ENCODE measurements around the gene RTN4RL1. TPM values are rescaled to one million over a fixed set of nuclear protein-coding genes. Genes with fewer than 3 reads are reported as not detected.

RTN4RL1 gene
- total and polyA plus RNA-seq, 2 donors from 2014 or later: 2.0 to 10.7 TPM

DNA sequence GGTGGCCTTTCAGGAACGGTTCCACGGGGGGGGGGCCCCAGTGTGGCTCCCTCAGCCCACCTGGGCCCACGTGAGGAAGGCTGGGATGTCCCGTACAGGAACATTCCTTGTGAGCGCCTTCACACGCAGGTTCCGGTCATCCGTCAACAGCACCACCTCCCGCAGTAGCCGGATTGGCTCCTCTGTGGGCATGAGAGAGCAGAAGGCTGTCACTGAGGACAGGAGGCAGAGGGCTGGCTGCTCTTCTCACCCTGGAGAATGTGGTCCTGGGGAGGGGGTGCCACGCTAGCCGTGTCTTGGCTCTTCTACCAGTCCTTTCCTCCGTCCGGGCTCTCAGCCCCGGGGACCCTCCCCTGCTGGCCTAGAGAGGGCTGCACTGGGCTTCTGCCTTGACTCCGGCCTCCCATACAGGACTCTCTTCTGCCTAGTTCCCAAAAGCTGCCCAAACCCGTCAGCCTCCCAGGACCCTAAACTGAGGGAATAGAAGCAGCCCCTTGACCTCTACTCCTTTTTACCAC is 36.4 kb upstream of the RTN4RL1 start:
- Histone ChIP-seq H3K4me1 (ENCODE audit: control insufficient read depth in 2 of 3, insufficient read depth in 2 of 3, low read depth in 1 of 3, low read length in 3 of 3) (peaks cover 0 to 16% (median 2%) of the 10 kb centered on the region in 3 donors), H3K9ac (ENCODE audit: low read length in 3 of 3) (peak overlapping the region in 1 of 3 donors; percentile 4), H3K27me3 (ENCODE audit: control insufficient read depth, insufficient read depth, low read length) (peaks cover 5% of the 10 kb centered on the region), H3K9me3 (ENCODE audit: control insufficient read depth in 2 of 3, insufficient read depth in 1 of 3, low read length in 3 of 3) (no peaks in the 10 kb centered on the region), H3K4me3 (ENCODE audit: low read length in 3 of 3) (no peak overlapping the region), H3K36me3 (ENCODE audit: control insufficient read depth in 2 of 3, insufficient read depth in 3 of 3, low read length in 3 of 3) (peaks cover 0 to 6% (median 0%) of the 10 kb centered on the region in 3 donors), H3K27ac (ENCODE audit: low read depth in 2 of 2, low read length in 2 of 2) (peak overlapping the region; percentile 32 to 83)
- intact Hi-C loops (cut with DNase I): no loop called here
- DNase-seq: peak in 2 of 5 donors; percentile 9 to 16
- FAIRE-seq: no peak
- TF ChIP-seq, protein P1, sequence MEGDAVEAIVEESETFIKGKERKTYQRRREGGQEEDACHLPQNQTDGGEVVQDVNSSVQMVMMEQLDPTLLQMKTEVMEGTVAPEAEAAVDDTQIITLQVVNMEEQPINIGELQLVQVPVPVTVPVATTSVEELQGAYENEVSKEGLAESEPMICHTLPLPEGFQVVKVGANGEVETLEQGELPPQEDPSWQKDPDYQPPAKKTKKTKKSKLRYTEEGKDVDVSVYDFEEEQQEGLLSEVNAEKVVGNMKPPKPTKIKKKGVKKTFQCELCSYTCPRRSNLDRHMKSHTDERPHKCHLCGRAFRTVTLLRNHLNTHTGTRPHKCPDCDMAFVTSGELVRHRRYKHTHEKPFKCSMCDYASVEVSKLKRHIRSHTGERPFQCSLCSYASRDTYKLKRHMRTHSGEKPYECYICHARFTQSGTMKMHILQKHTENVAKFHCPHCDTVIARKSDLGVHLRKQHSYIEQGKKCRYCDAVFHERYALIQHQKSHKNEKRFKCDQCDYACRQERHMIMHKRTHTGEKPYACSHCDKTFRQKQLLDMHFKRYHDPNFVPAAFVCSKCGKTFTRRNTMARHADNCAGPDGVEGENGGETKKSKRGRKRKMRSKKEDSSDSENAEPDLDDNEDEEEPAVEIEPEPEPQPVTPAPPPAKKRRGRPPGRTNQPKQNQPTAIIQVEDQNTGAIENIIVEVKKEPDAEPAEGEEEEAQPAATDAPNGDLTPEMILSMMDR (IDR thresholded peaks at IDR 0.05; ENCODE audit: borderline replicate concordance, extremely low read depth, insufficient read depth): no peak

DNA sequence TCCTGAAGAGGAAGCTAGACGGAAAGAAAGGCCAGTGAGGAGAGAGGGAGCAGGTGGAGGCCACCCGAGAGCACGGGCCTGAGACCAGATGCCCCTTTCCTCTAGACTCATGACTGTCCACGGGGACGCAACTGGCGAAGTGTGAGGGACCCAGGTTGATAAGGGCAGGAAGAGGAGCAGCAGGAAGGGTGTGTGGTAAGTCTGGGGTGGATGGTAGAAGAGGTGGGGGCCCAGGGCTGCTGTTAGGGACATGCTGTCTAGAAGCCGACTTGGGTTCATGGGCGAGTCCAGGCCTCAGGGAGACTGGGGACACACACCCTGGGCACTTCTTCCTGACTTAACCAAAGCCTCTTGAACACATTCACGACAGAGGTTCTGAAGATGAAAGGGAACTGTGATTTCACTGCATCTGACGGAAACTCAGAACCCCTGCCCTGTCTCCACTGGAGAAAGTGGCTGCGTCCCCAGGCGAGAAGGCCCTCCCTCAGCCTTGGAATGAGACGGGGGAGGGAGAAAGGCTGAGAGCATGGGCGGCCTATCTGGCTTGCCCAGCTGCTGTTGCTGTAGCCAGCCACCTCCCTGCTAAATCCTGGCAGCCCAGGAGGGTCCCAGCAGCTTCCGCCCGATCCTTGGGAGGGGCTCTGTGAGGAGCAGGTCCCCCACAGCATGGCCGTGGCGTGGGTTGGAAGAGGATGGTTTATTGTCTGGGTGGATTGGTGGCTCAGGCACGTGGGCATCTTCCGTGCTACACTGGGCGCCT is 35.7 kb upstream of the RTN4RL1 start:
- no peaks in the 10 kb centered on the region for H3K9me3 ChIP-seq (ENCODE audit: control insufficient read depth in 2 of 3, insufficient read depth in 1 of 3, low read length in 3 of 3)
- H3K9ac ChIP-seq (ENCODE audit: low read length in 3 of 3): peak overlapping the region in 1 of 3 donors; percentile 4
- peak overlapping the region; percentile 43 to 83 for H3K27ac ChIP-seq (ENCODE audit: low read depth in 2 of 2, low read length in 2 of 2)
- H3K36me3 ChIP-seq (ENCODE audit: control insufficient read depth in 2 of 3, insufficient read depth in 3 of 3, low read length in 3 of 3): peaks cover 0 to 2% (median 0%) of the 10 kb centered on the region in 3 donors
- peaks cover 5% of the 10 kb centered on the region for H3K27me3 ChIP-seq (ENCODE audit: control insufficient read depth, insufficient read depth, low read length)
- intact Hi-C loops (cut with DNase I): no loop called here
- DNase-seq (peak in 4 of 5 donors; percentile 26 to 81 (median 54)), FAIRE-seq (no peak)
- H3K4me1 ChIP-seq (ENCODE audit: control insufficient read depth in 2 of 3, insufficient read depth in 2 of 3, low read depth in 1 of 3, low read length in 3 of 3): peaks cover 0 to 16% (median 0%) of the 10 kb centered on the region in 3 donors
- H3K4me3 ChIP-seq (ENCODE audit: low read length in 3 of 3): no peak overlapping the region
- TF ChIP-seq, protein P1 (IDR thresholded peaks at IDR 0.05; ENCODE audit: borderline replicate concordance, extremely low read depth, insufficient read depth): no peak

DNA sequence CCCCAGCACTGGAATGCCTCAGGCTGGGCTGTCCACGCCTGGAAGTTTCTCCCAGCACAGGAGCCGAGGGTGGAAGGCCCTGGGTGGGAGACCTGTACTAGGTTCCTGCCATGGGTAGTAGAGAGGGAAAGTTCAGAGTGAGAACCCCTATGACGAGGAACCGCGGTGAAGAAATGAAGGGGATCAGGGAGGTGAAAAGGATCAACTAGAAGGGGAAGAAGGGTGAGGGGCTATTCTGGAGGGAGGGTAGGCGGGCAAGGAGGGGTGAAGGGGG is 35.2 kb upstream of the RTN4RL1 start:
- Histone ChIP-seq H3K27ac (ENCODE audit: low read depth in 2 of 2, low read length in 2 of 2) (peak overlapping the region; percentile 67 to 83), H3K27me3 (ENCODE audit: control insufficient read depth, insufficient read depth, low read length) (peaks cover 5% of the 10 kb centered on the region), H3K9me3 (ENCODE audit: control insufficient read depth in 2 of 3, insufficient read depth in 1 of 3, low read length in 3 of 3) (no peaks in the 10 kb centered on the region), H3K4me1 (ENCODE audit: control insufficient read depth in 2 of 3, insufficient read depth in 2 of 3, low read depth in 1 of 3, low read length in 3 of 3) (peaks cover 0 to 16% (median 0%) of the 10 kb centered on the region in 3 donors), H3K36me3 (ENCODE audit: control insufficient read depth in 2 of 3, insufficient read depth in 3 of 3, low read length in 3 of 3) (no peaks in the 10 kb centered on the region), H3K4me3 (ENCODE audit: low read length in 3 of 3) (no peak overlapping the region), H3K9ac (ENCODE audit: low read length in 3 of 3) (peak overlapping the region in 1 of 3 donors; percentile 23)
- DNase-seq: no peak
- no peak for FAIRE-seq
- TF ChIP-seq, protein P1 (IDR thresholded peaks at IDR 0.05; ENCODE audit: borderline replicate concordance, extremely low read depth, insufficient read depth): no peak
- intact Hi-C loops (cut with DNase I): no loop called here
